GM19467 (cell line): ENCODE results near the gene SET.
"Not testable (repeated sequence)": the region's sequence is repeated elsewhere in the genome, so short reads cannot be mapped to it uniquely, and the experiment has no call there.

ENCODE experiments used
- ATAC-seq: cut with Tn5 transposase; IDR thresholded peaks from one replicate; pipeline ENCODE4 v1.9.1; 2021; ENCODE audit warnings: mild to moderate bottlenecking, moderate library complexity; ENCODE audit not compliant: unreplicated experiment

The SET gene, protein sequence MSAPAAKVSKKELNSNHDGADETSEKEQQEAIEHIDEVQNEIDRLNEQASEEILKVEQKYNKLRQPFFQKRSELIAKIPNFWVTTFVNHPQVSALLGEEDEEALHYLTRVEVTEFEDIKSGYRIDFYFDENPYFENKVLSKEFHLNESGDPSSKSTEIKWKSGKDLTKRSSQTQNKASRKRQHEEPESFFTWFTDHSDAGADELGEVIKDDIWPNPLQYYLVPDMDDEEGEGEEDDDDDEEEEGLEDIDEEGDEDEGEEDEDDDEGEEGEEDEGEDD

DNA sequence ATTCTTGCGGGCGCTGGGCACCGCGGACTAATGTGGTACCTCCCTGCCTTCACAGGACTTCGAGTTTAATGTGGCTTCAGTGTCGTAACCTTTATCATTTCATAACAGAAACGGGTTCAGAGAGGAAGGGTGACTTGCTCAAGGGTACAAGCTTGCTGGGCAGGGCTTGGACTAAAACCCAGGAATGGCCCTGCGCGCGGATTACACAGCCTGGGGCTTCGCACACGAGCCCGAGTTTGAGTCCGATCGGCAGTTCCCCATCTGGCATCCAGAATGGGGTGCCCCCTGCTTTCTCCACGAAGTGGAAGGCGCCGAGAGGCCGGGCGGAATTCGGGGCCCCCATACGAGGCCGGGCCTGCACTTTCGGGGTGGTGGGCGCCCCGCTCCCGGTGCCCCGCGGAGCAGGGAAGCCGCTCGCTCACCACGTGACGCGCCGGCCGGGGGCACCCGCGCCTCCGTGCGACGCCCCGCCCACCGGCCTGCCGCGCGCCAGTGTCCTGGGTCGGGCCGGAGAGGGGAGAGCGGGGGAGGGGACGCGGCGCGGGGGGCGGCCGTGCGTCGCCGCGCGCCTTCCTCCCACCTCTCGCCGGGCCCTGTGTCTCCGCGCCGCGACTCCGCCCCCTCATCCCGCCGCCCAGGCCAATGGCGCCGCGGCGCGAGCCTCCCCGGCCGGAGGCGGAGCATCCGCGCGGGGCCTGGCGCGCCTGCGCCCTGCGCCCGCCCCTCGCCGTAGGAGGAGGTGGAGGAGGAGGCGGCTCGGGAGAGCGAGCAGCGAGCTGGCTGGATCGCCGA, at the start of gene SET:
Gene SET (plus strand): TSS at position 722 of the 792 bp plus-strand sequence. CDS start 361 bp downstream, outside the sequence.
- ATAC-seq = peak; percentile 66

DNA sequence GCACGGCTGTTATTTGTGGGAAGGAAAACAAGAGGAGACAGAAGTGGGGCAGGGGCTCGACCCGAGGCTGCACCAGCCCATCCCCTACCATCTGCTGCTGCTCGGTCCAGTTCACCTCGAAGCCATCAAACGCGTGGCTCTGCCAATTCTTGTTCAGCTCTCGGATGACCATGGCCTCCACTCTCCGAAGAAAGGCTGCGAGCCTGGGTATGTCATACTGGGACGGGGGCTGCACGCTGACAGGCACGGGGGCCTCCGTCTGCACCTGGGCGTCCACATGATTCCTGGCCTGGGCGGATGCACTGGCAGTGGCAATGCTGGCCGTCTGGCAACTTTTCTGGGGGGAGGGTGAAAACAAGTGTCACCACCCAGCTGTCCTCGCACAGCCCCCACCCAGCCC, 48.4 kb upstream of the SET start:
- no peak for ATAC-seq

DNA sequence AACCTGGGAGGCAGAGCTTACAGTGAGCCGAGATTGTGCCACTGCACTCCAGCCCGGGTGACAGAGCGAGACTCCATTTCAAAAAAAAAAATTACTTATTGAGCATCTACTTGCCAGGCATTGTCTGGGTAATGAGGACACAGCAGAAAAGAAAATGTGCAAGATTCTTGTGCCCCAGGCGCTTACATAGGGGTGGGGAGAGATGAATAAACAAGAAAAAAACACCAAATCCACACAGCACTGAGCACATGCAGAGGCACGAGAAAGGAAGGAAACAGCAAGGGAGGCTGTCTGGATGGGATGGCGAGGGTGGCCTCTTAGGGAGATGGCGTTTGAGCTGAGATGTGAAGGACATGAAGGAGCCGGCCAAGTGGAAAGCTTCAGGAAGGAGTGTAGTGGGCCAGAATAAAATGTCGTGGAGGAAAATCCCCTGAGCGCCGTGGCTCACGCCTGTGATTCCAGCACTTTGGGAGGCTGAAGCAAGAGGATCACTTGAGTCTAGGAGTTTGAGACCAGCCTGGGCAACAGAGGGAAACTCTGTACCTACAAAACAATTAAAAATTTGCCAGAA, 46.3 kb upstream of the SET start:
- no peak for ATAC-seq

DNA sequence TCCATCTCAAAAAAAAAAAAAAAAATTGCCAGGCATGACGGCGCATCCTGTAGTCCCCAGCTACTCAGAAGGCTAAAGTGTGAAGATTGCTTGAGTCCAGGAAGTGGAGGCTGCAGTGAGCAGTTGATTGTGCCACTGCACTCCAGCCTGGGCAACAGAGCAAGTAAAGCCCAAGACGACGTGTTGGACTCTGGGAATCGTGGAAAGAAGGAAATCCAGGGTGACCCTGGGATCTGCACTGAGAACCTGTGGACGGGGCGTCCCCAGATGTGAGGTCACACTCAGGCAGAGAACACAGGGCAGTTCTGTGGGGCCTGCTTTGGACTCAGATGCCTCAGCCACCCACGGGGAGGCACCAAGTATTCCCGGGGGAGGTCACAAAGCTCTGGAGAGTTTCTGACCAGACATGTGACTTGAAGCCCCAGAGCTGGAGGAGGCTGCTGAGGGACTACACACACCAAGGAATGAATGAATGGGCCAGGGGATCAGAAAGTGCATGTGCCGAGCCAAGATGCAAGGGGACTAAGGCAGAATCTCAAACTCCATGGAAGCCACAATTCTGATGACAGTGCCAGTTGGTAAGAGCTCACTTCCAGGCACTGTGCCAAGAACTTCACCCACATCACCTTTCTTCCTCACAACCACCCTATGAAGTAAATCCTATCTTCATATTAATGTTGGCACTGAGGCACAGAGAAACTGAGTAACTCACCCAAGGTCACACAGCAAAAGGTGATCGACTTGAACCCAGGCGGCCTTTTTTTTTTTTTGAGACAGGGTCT, 45.3 kb upstream of the SET start:
- peak; percentile 49 for ATAC-seq

DNA sequence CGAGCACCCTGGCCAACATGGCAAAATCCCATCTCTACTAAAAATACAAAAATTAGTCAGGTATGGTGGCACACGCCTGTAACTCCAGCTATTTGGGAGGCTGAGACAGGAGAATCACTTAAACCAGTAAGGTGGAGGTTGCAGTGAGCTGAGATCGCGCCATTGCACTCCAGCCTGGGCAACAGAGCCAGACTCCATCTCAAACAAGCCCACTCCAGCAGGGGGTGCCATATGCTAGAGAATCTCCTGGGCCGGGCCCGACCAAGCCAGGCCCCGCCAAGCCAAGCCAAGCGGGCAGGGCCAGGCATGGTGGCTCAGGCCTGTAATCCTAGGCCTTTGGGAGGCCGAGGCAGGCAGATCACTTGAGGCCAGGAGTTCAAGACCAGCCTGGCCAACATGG, 40.8 kb upstream of the SET start:
- ATAC-seq = not testable (repeated sequence)

DNA sequence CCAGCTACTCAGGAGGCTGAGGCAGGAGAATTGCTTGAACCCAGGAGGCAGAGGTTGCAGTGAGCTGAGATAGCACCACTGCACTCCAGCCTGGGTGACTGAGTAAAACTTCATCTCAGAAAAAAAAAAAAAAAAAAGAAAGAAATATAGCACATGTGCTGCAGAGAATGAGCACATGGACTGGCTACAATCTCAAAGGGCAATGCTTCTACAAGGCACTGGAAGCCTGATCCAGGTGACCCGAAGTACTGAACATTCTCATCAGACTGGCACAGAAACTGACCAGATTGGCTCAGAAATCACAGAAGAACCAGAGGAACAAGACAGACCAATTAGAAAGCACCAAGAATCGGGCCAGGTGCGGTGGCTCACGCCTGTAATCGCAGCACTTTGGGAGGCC, 37.2 kb upstream of the SET start:
- ATAC-seq = no peak

DNA sequence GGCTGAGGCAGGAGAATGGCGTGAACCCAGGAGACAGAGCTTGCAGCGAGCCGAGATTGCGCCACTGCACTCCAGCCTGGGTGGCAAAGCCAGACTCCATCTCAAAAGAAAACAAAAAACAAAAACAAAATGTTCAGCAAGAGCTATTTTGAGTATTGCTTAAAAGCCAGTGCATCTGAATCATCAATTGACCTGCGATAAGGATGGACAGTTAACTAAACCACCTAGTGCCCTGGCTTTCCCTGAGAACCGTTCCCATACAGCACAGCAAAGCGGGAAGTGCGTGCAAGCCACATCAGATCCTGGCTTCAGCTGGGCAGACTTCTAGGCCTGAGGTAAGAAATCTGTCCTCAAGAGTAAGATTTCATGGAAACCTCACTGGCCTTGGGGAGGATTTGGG, 35.1 kb upstream of the SET start:
- no peak for ATAC-seq

DNA sequence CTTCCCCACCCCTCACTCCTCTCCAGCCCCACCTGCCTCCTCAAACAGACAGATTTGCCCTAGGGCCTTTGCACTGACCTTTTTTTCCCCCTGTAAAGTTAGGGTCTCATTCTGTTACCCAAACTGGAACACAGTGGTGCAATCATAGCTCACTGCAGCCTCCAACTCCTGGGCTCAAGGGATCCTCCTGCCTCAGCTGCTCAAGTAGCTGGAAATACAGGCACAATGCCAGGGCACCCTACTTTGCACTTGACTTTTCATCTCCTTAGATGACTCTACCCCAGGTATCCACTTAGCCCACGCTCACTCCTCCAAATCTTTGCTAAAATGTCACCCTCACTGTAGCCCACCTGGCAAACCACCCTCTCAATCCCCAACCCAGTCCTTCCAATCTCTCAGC, 34.5 kb upstream of the SET start:
- ATAC-seq = no peak

DNA sequence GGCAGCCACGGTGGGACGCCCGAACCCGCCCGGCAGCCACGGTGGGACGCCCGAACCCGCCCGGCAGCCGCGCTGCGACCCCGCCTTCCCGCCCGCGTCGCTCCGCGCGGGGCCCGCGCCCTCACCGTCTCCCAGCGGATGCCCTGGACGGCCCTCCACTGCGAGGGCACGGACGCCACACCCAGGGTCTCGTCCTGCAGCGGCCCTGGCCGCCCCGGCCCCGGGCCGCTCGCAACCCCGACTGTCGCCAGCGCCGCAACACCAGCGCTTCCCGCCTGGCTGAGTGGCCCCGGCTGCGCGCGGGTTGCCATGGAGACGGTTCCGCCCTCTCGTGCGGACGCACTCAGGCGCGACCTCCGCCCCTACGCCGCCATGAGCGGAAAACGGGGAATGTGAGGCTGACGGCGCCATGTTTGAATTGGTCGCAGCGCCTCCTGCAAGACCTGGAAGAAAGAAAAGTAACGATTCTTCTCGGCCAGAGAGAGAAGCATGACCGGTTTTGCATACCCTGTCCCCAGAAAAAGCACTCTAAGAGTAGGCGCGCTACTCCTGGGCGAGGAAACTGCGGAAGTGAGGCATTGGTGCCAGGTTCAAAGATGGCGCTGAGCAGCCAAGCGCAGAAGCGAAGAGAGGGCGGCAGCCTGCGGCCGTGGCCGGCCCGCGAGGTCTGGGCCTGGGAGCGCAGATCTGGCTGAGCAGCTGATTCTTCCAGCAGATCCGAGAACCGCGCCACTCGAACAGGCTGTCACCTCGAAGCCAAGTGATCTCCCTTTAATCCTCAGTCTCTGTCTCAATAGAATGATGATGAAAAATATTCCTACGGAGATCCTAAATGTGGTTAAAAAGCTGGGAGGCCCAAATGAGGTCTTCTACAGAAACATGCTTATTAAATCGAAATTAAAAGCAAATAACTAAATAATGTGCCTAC, 32.3 kb upstream of the SET start, which contains the start of gene DYNC2I2:
Gene DYNC2I2 (minus strand): TSS at position 432 of the 928 bp plus-strand sequence. CDS start 121 bp downstream, at position 311.
- peak; percentile 55 for ATAC-seq

DNA sequence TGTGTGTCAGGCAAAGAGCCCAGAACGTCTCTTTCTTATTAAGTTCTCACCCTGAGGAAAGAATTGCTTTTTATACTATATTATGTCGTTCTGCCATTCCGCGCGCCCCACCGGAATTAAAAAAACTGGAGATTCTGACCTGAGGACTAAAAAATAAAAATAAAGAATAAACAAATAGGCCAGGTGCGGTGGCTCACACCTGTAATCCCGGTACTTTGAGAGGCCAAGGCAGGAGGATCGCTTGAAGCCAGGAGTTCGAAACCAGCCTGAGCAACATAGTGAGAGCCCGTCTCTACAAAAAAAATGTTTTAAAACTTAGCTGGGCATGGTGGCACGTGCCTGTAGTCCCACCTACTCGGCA, 31.7 kb upstream of the SET start:
- ATAC-seq = no peak

DNA sequence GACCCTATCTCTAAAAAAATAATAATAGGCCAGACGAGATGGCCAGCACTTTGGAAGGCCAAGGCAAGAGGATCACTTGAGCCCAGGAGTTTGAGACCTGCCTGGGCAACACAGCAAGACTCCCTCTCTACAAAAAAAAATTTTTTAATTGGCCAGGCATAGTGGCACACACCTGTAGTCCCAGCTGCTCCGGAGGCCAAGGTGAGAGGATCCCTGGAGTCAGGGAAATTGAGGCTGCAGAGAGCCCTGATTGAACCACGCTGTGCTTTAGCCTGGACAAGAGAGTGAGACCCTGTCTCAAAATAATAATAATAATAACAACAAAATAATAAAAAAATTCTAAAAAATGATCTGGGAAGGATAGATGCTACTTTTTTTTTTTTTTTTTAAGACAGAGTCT, 31.2 kb upstream of the SET start:
- no peak for ATAC-seq

DNA sequence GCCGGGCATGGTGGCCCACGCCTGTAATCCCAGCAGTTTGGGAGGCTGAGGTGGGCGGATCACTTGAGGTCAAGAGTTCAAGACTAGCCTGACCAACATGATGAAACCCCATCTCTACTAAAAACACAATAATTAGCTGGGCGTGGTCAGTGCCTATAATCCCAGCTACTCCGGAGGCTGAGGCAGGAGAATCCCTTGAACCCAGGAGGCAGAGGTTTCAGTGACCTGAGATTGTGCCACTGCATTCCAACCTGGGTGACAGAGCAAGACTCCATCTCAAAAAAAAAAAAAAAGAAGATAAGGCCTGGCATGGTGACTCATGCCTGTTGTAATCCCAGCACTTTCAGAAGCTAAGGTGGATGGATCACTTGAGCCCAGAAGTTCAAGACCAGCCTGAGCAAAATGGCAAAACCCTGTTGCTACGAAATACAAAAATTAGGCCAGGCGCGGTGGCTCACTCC, 22.5 kb upstream of the SET start:
- ATAC-seq = not testable (repeated sequence)

DNA sequence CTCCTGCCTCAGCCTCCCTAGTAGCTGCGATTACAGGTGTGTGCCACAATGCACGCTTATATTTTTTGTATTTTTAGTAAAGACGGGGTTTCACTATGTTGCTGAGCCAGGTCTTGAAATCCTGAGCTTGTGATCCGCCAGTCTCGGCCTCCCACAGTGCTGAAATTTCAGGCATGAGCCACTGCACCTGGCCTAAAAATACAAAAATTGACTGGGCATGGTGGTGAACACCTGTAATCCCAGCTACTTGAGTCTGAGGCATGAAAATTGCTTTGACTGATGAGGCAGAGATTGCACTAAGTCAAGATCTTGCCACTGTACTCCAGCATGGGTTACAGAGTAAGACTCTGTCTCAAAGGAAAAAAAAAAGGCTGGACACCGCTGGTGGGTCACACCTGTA, 19.2 kb upstream of the SET start:
- no peak for ATAC-seq

DNA sequence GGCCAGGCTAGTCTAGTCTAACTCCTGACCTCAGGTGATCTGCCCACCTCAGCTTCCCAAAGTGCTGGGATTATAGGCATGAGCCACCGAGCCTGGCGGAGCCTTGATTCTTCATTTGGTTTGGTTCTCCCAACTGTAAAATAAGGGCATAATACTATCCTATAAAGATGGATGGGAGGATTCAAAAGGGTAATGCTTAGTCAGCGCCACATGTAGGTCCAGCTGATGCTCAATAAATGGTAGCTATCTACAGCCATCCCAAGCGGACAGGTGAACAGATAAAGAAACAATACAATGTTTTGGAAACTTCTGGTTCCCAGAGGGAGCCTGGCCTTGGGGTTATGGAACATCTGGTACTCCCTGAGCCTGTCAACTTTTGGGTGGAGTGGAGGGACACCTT, 13.6 kb upstream of the SET start:
- no peak for ATAC-seq

DNA sequence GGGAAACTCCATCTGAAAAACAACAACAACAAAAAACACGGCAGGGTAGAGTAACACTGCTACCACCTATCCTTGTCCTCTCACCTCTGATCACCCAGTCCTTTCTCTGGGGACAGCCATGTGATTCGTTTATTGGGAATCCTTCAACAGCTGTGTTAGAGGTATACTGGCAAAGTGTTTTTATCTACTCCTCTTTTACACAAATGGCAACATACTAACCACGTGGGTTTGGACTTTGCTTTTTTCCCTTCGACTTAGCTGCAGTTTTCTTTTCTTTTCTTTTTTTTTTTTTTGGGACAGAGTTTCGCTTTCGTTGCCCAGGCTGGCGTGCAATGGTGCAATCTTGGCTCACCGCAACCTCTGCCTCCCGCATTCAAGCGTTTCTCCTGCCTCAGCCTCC, 11.2 kb upstream of the SET start:
- ATAC-seq = no peak

DNA sequence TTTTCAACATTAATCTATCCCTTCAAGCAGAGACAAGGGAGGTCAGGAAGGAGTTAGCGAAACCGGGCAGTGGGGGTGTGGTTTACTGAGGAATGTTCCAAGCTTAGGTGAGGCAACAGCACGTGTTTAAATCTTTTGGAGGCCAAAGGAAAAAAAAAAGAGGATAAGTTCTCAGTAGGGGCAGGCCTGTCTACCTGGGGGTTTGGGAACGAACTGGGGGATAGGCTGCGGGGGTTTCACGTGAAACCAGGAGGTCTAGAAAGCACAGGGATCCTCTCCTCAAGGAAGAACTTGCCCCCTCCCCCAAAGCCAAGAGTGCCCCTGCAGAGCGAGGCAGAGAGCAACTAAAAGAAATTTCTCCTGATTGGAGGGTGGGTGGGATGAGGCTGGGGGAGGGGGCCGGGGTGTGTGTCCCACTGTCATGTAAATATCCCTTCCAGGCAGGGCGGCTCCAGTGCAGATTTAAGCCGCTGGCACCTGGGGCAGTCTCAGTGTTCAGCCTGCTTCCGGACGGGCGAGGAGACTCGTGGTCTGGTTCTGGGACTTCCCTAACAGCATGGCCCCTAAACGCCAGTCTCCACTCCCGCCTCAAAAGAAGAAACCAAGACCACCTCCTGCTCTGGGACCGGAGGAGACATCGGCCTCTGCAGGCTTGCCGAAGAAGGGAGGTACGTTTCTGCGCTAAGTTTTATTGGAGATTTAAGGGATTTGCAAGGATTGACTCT, 5.5 kb upstream of the SET start:
- ATAC-seq = no peak

DNA sequence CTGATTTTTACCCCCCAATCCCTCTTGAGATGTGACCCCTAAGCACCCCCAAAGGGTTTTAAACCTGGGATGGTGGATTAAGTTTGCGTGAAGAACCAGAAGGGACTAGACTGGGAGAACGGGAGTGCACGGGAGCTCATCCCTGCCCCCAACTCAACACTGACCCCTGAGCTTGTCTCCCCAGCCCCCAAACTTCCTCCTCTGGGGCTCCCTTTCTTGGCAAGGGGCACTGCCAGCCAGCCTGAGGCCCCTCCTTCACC, 5.0 kb upstream of the SET start:
- ATAC-seq = no peak

DNA sequence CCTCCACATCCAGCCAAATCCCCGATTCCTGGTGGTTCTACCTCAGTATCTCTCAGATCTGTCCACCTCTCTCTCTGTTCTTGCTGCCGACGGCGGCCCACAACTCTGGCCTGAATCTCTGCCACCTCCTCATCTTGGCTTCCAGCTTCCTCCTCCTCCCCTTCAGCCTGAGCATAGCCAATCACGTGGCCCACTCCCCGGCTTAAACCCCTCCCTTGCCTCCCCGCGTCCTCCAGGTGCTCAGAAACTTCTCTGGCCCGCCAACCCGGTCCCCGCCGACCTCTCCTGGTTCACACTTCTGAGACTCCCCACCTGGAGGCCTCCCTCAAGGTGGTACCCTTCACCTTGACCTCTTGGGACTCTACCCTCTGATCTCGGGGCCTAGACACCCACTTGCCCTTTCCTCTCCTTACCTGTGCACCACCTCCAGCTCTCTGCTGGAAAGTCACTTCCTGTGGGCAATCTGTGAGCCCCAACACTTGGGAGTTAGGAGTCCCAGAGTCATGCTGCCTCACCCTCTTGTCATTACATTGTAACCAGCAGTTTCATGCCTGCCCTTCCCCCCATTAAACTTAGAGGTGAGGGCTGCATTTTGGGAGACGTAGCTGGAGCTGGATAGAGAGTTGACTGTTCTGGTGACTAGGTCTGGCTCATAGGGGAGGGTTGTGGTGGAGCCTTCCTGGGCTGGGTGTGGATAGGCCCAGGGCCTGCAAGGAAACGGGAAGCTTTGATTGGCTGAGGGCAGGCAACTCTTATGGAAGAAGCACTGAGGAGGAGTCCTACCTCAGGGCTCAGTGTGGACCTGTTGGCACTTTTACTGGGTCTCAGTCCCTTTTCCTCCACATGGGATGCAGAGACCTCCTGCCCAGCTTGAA, 4.5 kb upstream of the SET start:
- no peak for ATAC-seq
